ENCODE measurements around the gene TUBB.
A peak's percentile ranks its signal among the peaks of the same experiment; 100 is the strongest.

TUBB gene

DNA sequence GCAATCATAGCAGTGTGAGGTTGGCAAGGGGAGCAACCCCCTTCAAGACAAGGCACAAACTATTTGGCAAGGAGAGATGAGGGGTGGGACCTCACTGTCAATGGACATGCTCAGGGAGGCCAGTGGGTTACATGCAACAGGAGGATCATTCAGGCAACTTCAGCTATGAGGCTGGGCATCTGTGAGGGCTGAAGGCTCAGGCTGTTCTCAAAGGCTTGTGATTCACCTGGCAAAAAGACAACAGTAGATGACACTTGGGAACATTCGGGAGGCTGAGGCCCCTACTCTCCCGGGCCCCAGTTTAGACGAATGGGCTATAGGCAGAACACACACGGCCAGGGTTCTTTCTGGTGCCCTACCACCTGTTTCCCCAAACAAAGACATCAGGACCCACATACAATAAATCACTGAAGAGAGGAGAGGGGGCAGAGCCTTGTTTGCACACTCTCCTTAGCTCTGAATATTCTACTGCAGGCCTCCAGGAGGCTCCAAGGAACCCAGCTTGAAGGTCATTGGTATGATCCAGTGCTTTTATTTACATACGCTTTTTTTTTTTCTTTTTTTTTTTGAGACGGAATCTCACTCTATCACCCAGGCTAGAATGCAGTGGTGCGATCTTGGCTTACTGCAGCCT, 7.9 kb downstream of the TUBB start:
- H3K36me3 ChIP-seq (ENCODE audit: insufficient read depth, insufficient read length, low read length) = peaks cover 69% of the 10 kb centered on the region
- TF ChIP-seq ZNF274 (IDR thresholded peaks at IDR 0.05; ENCODE audit: low read depth, low read length) (no peak), YY1 (IDR thresholded peaks at IDR 0.05; ENCODE audit: insufficient read depth, insufficient read length) (no peak), SUZ12 (IDR thresholded peaks at IDR 0.05; ENCODE audit: extremely low read depth, insufficient read depth, insufficient read length) (no peak)
- no peak overlapping the region for H3K4me3 ChIP-seq (ENCODE audit: insufficient read length, low read depth)
- no peak for DNase-seq (ENCODE audit: low read depth, low spot score)
- H3K4me1 ChIP-seq (ENCODE audit: insufficient read depth, insufficient read length) = peaks cover 9% of the 10 kb centered on the region
- H3K27me3 ChIP-seq (ENCODE audit: insufficient read depth, insufficient read length) = no peaks in the 10 kb centered on the region
- no peaks in the 10 kb centered on the region for H3K9me3 ChIP-seq (ENCODE audit: insufficient read depth, low read length)
- no peak overlapping the region for H3K9ac ChIP-seq (ENCODE audit: insufficient read length, low read depth)

DNA sequence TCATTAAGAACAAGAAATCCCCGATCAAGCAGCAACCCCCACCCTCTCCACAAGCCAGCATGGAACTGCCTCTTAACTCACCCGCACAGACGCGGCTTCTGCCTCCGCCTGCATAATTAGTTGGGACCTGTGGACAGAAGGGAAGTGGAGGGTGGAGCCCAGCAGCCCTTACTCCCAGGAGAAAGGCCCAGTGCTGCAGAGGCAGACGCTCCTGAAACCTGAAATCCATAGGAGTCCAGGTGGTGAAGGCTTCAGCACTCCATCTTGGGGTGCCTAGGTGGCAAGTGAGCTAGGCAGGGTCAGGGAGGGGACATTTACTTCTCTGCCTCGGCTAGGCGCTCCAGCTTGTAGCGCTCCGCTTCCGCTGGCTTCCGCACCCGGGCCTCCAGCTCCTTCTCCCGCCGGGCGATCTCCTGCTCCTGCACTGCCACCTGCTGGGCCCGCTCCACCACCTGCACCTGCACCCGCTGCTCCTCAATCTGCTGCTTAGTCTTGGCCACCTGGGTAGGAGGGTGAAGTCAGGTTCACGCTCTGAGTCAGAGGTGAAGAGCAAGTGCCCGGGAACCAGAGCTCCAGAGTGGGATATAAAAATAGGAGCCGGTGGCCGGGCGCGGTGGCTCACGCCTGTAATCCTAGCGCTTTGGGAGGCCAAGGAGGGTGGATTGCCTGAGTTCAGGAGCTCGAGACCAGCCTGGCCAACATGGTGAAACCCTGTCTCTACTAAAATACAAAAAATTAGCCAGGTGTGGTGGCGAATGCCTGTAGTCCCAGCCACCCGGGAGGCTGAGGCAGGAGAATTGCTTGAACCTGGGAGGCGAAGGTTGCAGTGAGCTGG, 10.7 kb downstream of the TUBB start:
- Histone ChIP-seq H3K9ac (ENCODE audit: insufficient read length, low read depth) (peak overlapping the region; percentile 32), H3K9me3 (ENCODE audit: insufficient read depth, low read length) (no peaks in the 10 kb centered on the region), H3K4me3 (ENCODE audit: insufficient read length, low read depth) (no peak overlapping the region), H3K27me3 (ENCODE audit: insufficient read depth, insufficient read length) (no peaks in the 10 kb centered on the region), H3K36me3 (ENCODE audit: insufficient read depth, insufficient read length, low read length) (peaks cover 59% of the 10 kb centered on the region), H3K4me1 (ENCODE audit: insufficient read depth, insufficient read length) (peaks cover 6% of the 10 kb centered on the region)
- TF ChIP-seq YY1 (IDR thresholded peaks at IDR 0.05; ENCODE audit: insufficient read depth, insufficient read length) (no peak), ZNF274 (IDR thresholded peaks at IDR 0.05; ENCODE audit: low read depth, low read length) (no peak)
- DNase-seq (ENCODE audit: low read depth, low spot score) = no peak

DNA sequence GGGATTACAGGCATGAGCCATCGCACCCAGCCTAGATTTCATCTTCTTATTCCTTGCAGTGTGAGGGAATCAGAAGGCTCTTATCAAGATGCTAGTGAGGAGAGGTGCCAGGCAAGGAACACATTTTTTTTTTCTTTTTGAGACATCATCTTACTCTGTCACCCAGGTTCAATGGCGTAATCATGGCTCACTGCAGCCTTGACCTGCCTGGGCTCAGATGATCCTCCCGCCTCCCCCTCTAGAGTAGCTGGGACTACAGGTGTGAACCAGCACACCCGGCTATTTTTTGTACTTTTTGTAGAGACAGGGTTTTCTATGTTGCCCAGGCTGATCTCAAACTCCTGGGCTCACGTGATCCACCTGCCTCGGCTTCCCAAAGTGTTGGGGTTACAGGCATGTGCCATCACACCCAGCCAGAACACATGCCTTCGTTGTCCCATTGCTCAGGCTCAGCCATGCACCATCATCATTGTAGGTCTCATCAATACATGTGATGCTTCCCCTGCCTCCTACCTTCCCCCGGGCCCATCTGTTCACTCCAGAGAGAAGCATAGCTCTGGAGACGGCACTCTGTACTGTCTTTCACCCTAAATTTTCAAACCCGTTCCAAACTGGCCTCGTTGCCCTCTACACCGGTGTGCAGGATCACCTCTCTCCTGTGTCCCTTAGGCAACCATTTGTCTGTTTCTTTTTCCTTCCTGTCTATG, 12.2 kb downstream of the TUBB start:
- no peak overlapping the region for H3K9ac ChIP-seq (ENCODE audit: insufficient read length, low read depth)
- no peaks in the 10 kb centered on the region for H3K27me3 ChIP-seq (ENCODE audit: insufficient read depth, insufficient read length)
- no peak overlapping the region for H3K4me3 ChIP-seq (ENCODE audit: insufficient read length, low read depth)
- peaks cover 6% of the 10 kb centered on the region for H3K4me1 ChIP-seq (ENCODE audit: insufficient read depth, insufficient read length)
- DNase-seq (ENCODE audit: low read depth, low spot score) = no peak
- H3K9me3 ChIP-seq (ENCODE audit: insufficient read depth, low read length) = no peaks in the 10 kb centered on the region
- no peak for TF ChIP-seq ZNF274 (IDR thresholded peaks at IDR 0.05; ENCODE audit: low read depth, low read length)
- TF ChIP-seq SUZ12 (IDR thresholded peaks at IDR 0.05; ENCODE audit: extremely low read depth, insufficient read depth, insufficient read length) = no peak
- no peak for TF ChIP-seq YY1 (IDR thresholded peaks at IDR 0.05; ENCODE audit: insufficient read depth, insufficient read length)
- peaks cover 63% of the 10 kb centered on the region for H3K36me3 ChIP-seq (ENCODE audit: insufficient read depth, insufficient read length, low read length)

DNA sequence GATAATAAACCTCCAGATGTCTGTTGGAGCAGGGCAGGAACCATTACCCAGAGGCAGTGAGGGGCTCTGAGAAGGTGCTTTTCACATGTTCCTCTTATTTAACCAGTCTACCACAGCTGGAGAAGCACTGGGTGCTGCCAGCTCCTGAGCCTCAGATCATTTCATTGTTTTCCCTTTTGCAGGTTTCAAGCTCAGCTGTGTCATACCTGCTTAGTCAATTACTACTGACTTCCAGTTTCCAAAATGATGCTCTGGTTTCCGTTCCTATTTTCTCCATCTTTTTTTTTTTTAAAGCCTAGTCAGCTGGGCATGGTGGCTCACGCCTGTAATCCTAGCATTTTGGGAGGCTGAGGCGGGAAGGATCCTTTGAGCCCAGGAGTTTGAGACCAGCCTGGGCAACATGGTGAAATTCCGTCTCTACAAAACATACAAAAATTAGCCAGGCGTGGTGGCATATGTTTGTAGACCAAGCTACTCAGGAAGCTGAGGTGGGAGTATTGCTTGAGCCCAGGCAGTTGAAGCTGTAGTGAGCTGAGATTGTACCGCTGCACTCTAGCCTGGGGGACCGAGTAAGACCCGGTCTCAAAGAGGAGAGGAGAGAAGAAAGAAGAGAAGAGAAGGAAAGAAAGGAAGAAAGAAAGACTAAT, 15.6 kb downstream of the TUBB start:
- no peak overlapping the region for H3K9ac ChIP-seq (ENCODE audit: insufficient read length, low read depth)
- DNase-seq (ENCODE audit: low read depth, low spot score) = no peak
- TF ChIP-seq SUZ12 (IDR thresholded peaks at IDR 0.05; ENCODE audit: extremely low read depth, insufficient read depth, insufficient read length) = no peak
- TF ChIP-seq ZNF274 (IDR thresholded peaks at IDR 0.05; ENCODE audit: low read depth, low read length) = no peak
- TF ChIP-seq YY1 (IDR thresholded peaks at IDR 0.05; ENCODE audit: insufficient read depth, insufficient read length) = no peak
- no peaks in the 10 kb centered on the region for H3K9me3 ChIP-seq (ENCODE audit: insufficient read depth, low read length)
- H3K4me3 ChIP-seq (ENCODE audit: insufficient read length, low read depth) = no peak overlapping the region
- H3K4me1 ChIP-seq (ENCODE audit: insufficient read depth, insufficient read length) = peaks cover 4% of the 10 kb centered on the region
- H3K27me3 ChIP-seq (ENCODE audit: insufficient read depth, insufficient read length) = no peaks in the 10 kb centered on the region
- H3K36me3 ChIP-seq (ENCODE audit: insufficient read depth, insufficient read length, low read length) = peaks cover 67% of the 10 kb centered on the region

DNA sequence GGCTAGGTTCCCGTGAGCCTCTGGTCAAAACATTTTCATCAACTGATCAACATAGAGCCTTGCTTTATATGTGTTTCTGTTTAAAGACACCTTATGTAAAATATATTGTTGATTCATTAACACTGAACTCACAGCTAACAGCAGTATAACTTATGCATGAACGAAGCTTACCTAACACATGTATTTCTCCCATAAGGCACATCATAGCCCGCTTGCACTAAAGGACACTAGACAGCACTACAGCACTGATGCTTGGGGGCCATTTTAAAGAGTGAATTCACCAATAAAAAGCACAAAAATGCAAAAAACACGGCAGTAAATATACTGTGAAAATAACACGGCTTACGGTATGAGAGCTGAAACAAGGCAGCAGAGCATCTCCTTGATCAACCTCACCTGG, 18.4 kb downstream of the TUBB start:
- TF ChIP-seq ZNF274 (IDR thresholded peaks at IDR 0.05; ENCODE audit: low read depth, low read length) (no peak), YY1 (IDR thresholded peaks at IDR 0.05; ENCODE audit: insufficient read depth, insufficient read length) (no peak), SUZ12 (IDR thresholded peaks at IDR 0.05; ENCODE audit: extremely low read depth, insufficient read depth, insufficient read length) (no peak)
- peaks cover 4% of the 10 kb centered on the region for H3K4me1 ChIP-seq (ENCODE audit: insufficient read depth, insufficient read length)
- no peak overlapping the region for H3K9ac ChIP-seq (ENCODE audit: insufficient read length, low read depth)
- no peak for DNase-seq (ENCODE audit: low read depth, low spot score)
- H3K27me3 ChIP-seq (ENCODE audit: insufficient read depth, insufficient read length) = no peaks in the 10 kb centered on the region
- no peak overlapping the region for H3K4me3 ChIP-seq (ENCODE audit: insufficient read length, low read depth)
- H3K36me3 ChIP-seq (ENCODE audit: insufficient read depth, insufficient read length, low read length) = peaks cover 68% of the 10 kb centered on the region
- H3K9me3 ChIP-seq (ENCODE audit: insufficient read depth, low read length) = no peaks in the 10 kb centered on the region

DNA sequence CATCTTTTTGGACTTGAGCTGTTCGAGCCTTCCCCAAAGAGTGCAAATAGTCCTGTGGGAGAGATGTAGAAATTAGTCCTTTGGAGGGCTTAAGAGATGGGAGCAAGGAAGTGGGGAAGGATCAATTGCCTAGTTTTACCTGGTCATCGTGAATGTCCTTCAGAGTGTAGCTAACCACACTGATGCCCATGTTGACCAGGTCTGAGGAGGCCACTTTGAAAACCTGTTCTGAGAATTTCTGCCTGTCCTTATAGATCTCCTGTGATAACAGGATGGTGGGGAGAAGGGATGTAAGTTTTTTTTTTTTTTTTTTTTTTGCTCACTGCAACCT, 20.4 kb downstream of the TUBB start:
- Histone ChIP-seq H3K9me3 (ENCODE audit: insufficient read depth, low read length) (no peaks in the 10 kb centered on the region), H3K36me3 (ENCODE audit: insufficient read depth, insufficient read length, low read length) (peaks cover 63% of the 10 kb centered on the region), H3K4me1 (ENCODE audit: insufficient read depth, insufficient read length) (peaks cover 4% of the 10 kb centered on the region), H3K27me3 (ENCODE audit: insufficient read depth, insufficient read length) (no peaks in the 10 kb centered on the region), H3K9ac (ENCODE audit: insufficient read length, low read depth) (no peak overlapping the region), H3K4me3 (ENCODE audit: insufficient read length, low read depth) (no peak overlapping the region)
- DNase-seq (ENCODE audit: low read depth, low spot score) = no peak
- TF ChIP-seq SUZ12 (IDR thresholded peaks at IDR 0.05; ENCODE audit: extremely low read depth, insufficient read depth, insufficient read length) (no peak), ZNF274 (IDR thresholded peaks at IDR 0.05; ENCODE audit: low read depth, low read length) (no peak), YY1 (IDR thresholded peaks at IDR 0.05; ENCODE audit: insufficient read depth, insufficient read length) (no peak)
